Measurements from ENCODE around the gene UNC5B.

The UNC5B gene

GRCh38 chr10:71308244-71308643, 95.9 kb downstream of the UNC5B start:
- no peak for DNase-seq (ENCODE audit: low spot score)

GRCh38 chr10:71308985-71309384, 96.6 kb downstream of the UNC5B start:
- Histone ChIP-seq H3K4me3 (ENCODE audit: severe bottlenecking) (no peak overlapping the region), H3K9me3 (ENCODE audit: severe bottlenecking) (no peaks in the 10 kb centered on the region), H3K4me1 (ENCODE audit: insufficient read depth, poor library complexity, severe bottlenecking) (no peaks in the 10 kb centered on the region), H3K27ac (ENCODE audit: poor library complexity, severe bottlenecking) (no peak overlapping the region), H3K27me3 (ENCODE audit: insufficient read depth, poor library complexity, severe bottlenecking) (no peaks in the 10 kb centered on the region), H3K36me3 (ENCODE audit: low read depth) (no peaks in the 10 kb centered on the region)
- no peak for TF ChIP-seq CTCF (IDR thresholded peaks at IDR 0.05; ENCODE audit: poor library complexity, severe bottlenecking)
- no peak for ATAC-seq (ENCODE audit: low read depth)
- DNase-seq (ENCODE audit: low spot score): no peak

More at GRCh38 chr10:71308244-71308643, 95.9 kb downstream of the UNC5B start:
- Histone ChIP-seq H3K27me3 (ENCODE audit: insufficient read depth, poor library complexity, severe bottlenecking) (no peaks in the 10 kb centered on the region), H3K4me1 (ENCODE audit: insufficient read depth, poor library complexity, severe bottlenecking) (no peaks in the 10 kb centered on the region), H3K4me3 (ENCODE audit: severe bottlenecking) (no peak overlapping the region), H3K9me3 (ENCODE audit: severe bottlenecking) (no peaks in the 10 kb centered on the region), H3K36me3 (ENCODE audit: low read depth) (no peaks in the 10 kb centered on the region), H3K27ac (ENCODE audit: poor library complexity, severe bottlenecking) (no peak overlapping the region)
- no peak for TF ChIP-seq CTCF (IDR thresholded peaks at IDR 0.05; ENCODE audit: poor library complexity, severe bottlenecking)
- no peak for ATAC-seq (ENCODE audit: low read depth)

GRCh38 chr10:71309919-71310318, 97.5 kb downstream of the UNC5B start:
- no peak for TF ChIP-seq CTCF (IDR thresholded peaks at IDR 0.05; ENCODE audit: poor library complexity, severe bottlenecking)
- Histone ChIP-seq H3K36me3 (ENCODE audit: low read depth) (no peaks in the 10 kb centered on the region), H3K27me3 (ENCODE audit: insufficient read depth, poor library complexity, severe bottlenecking) (no peaks in the 10 kb centered on the region), H3K4me1 (ENCODE audit: insufficient read depth, poor library complexity, severe bottlenecking) (no peaks in the 10 kb centered on the region), H3K4me3 (ENCODE audit: severe bottlenecking) (no peak overlapping the region), H3K9me3 (ENCODE audit: severe bottlenecking) (no peaks in the 10 kb centered on the region), H3K27ac (ENCODE audit: poor library complexity, severe bottlenecking) (no peak overlapping the region)
- no peak for ATAC-seq (ENCODE audit: low read depth)
- DNase-seq (ENCODE audit: low spot score): no peak

- H3K4me1 ChIP-seq (ENCODE audit: insufficient read depth, poor library complexity, severe bottlenecking): no peaks in the 10 kb centered on the region
- H3K36me3 ChIP-seq (ENCODE audit: low read depth): no peaks in the 10 kb centered on the region
- H3K4me3 ChIP-seq (ENCODE audit: severe bottlenecking): no peak overlapping the region
- no peak for TF ChIP-seq CTCF (IDR thresholded peaks at IDR 0.05; ENCODE audit: poor library complexity, severe bottlenecking)
- no peaks in the 10 kb centered on the region for H3K9me3 ChIP-seq (ENCODE audit: severe bottlenecking)
- H3K27me3 ChIP-seq (ENCODE audit: insufficient read depth, poor library complexity, severe bottlenecking): no peaks in the 10 kb centered on the region
- no peak overlapping the region for H3K27ac ChIP-seq (ENCODE audit: poor library complexity, severe bottlenecking)
- ATAC-seq (ENCODE audit: low read depth) (no peak), DNase-seq (ENCODE audit: low spot score) (no peak)
Observed at GRCh38 chr10:71312220-71312619, 99.8 kb downstream of the UNC5B start.

GRCh38 chr10:71312811-71313789, 100.7 kb downstream of the UNC5B start:
- no peaks in the 10 kb centered on the region for H3K4me1 ChIP-seq (ENCODE audit: insufficient read depth, poor library complexity, severe bottlenecking)
- H3K27me3 ChIP-seq (ENCODE audit: insufficient read depth, poor library complexity, severe bottlenecking): no peaks in the 10 kb centered on the region
- H3K9me3 ChIP-seq (ENCODE audit: severe bottlenecking): no peaks in the 10 kb centered on the region
- no peak for DNase-seq (ENCODE audit: low spot score)
- TF ChIP-seq CTCF (IDR thresholded peaks at IDR 0.05; ENCODE audit: poor library complexity, severe bottlenecking): no peak
- no peak overlapping the region for H3K27ac ChIP-seq (ENCODE audit: poor library complexity, severe bottlenecking)
- ATAC-seq (ENCODE audit: low read depth): no peak
- no peak overlapping the region for H3K4me3 ChIP-seq (ENCODE audit: severe bottlenecking)
- H3K36me3 ChIP-seq (ENCODE audit: low read depth): no peaks in the 10 kb centered on the region

Measured in RWPE2 (cell line).